Neural cell (in vitro differentiated cells): ENCODE data around the gene PRMT9. TPM values are rescaled to one million over a fixed set of nuclear protein-coding genes. Genes with fewer than 3 reads are reported as not detected.

Experiments
- H2AFZ ChIP-seq: fragments of 200-600, 300-800 bp; sonication (generic), shearing (Covaris generic); 2 replicates; pipeline ENCODE4 v1.6.0; 2014; ENCODE audit warnings: low read depth, mild to moderate bottlenecking, antibody characterized with exemption, low read length, moderate library complexity
- H3F3A ChIP-seq: fragments of 200-600 bp; shearing (Covaris generic); 2 replicates; pipeline ENCODE4 v1.6.1; 2016; ENCODE audit warnings: mild to moderate bottlenecking, moderate library complexity, mixed read lengths, antibody characterized with exemption, low read length; ENCODE audit not compliant: insufficient read depth, poor library complexity, severe bottlenecking
- H3K27ac ChIP-seq: fragments of 200-600, 300-800 bp; sonication (generic), shearing (Covaris generic); 2 replicates; pipeline ENCODE4 v1.5.1; 2014; ENCODE audit warnings: mild to moderate bottlenecking, low read length, moderate library complexity
- H3K27me3 ChIP-seq: fragments of 300-800, 200-600 bp; sonication (generic), shearing (Covaris generic); 2 replicates; pipeline ENCODE4 v1.6.0; 2014; ENCODE audit warnings: mild to moderate bottlenecking, low read depth, low read length, moderate library complexity; ENCODE audit not compliant: insufficient read depth
- H3K36me3 ChIP-seq: fragments of 300-800, 200-600 bp; sonication (generic), shearing (Covaris generic); 2 replicates; pipeline ENCODE4 v1.5.1; 2014; ENCODE audit warnings: mild to moderate bottlenecking, antibody characterized with exemption, low read length, moderate library complexity; ENCODE audit not compliant: insufficient read depth
- H3K4me2 ChIP-seq: fragments of 300-800, 200-600 bp; sonication (generic), shearing (Covaris generic); 2 replicates; pipeline ENCODE4 v1.6.0; 2014; ENCODE audit warnings: mild to moderate bottlenecking, low read length
- H3K4me3 ChIP-seq: fragments of 300-800, 200-600 bp; sonication (generic), shearing (Covaris generic); 2 replicates; pipeline ENCODE4 v1.5.1; 2014; ENCODE audit warnings: mild to moderate bottlenecking, low read length, moderate library complexity
- H3K79me2 ChIP-seq: fragments of 200-600 bp; shearing (Covaris generic); replicated peaks from 2 replicates; pipeline ENCODE4 v1.6.0; 2014; ENCODE audit warnings: mild to moderate bottlenecking, low read length, moderate library complexity; ENCODE audit not compliant: insufficient read depth
- H3K9ac ChIP-seq: fragments of 300-800, 200-600 bp; sonication (generic), shearing (Covaris generic); 2 replicates; pipeline ENCODE4 v1.6.1; 2016; ENCODE audit warnings: mild to moderate bottlenecking, low read length, mixed read lengths
- H3K9me2 ChIP-seq: fragments of 200-600 bp; shearing (Covaris generic); 2 replicates; pipeline ENCODE4 v1.6.1; 2016; ENCODE audit warnings: mild to moderate bottlenecking, low read length, mixed read lengths; ENCODE audit not compliant: insufficient read depth
- H3K9me3 ChIP-seq: fragments of 200-600, 300-800 bp; sonication (generic), shearing (Covaris generic); 2 replicates; pipeline ENCODE4 v1.6.1; 2016; ENCODE audit warnings: mild to moderate bottlenecking, mixed run types, low read length, moderate library complexity, mixed read lengths
- H4K20me1 ChIP-seq: fragments of 200-600 bp; shearing (Covaris generic); 2 replicates; pipeline ENCODE4 v1.6.1; 2016; ENCODE audit warnings: mild to moderate bottlenecking, mixed run types; ENCODE audit not compliant: insufficient read depth
- EP300 ChIP-seq: fragments of 450-650 bp; conservative IDR thresholded peaks from 2 replicates; pipeline ENCODE4 v1.6.1; 2014; ENCODE audit warnings: antibody characterized with exemption, mild to moderate bottlenecking, moderate library complexity; ENCODE audit not compliant: poor library complexity, severe bottlenecking
- EZH2 ChIP-seq: fragments of 200-600, 300-800 bp; shearing (Covaris generic), sonication (generic); IDR thresholded peaks from 2 replicates; pipeline ENCODE4 v1.6.1; 2014; ENCODE audit warnings: antibody characterized with exemption, low read length, borderline replicate concordance, mild to moderate bottlenecking; ENCODE audit not compliant: insufficient read depth, poor library complexity, severe bottlenecking
- MXI1 ChIP-seq: fragments of 450-650 bp; conservative IDR thresholded peaks from 2 replicates; pipeline ENCODE4 v1.6.1; 2014; ENCODE audit warnings: antibody characterized with exemption, mild to moderate bottlenecking; ENCODE audit not compliant: poor library complexity, severe bottlenecking
- POLR2AphosphoS5 ChIP-seq: IDR thresholded peaks from 2 replicates; pipeline ENCODE4 v1.6.1; 2012
- RAD21 ChIP-seq: fragments of 450-650 bp; conservative IDR thresholded peaks from 2 replicates; pipeline ENCODE4 v1.6.1; 2014; ENCODE audit warnings: antibody characterized with exemption, mild to moderate bottlenecking, moderate library complexity
- SMC3 ChIP-seq: fragments of 450-650 bp; conservative IDR thresholded peaks from 2 replicates; pipeline ENCODE4 v1.6.1; 2014; ENCODE audit warnings: antibody characterized with exemption, mild to moderate bottlenecking, moderate library complexity; ENCODE audit not compliant: poor library complexity
- TAF1 ChIP-seq: IDR thresholded peaks from 2 replicates; pipeline ENCODE4 v1.6.1; 2012; ENCODE audit warnings: low read depth
- polyA plus RNA-seq: library from polyadenylated mRNA; depleted of rRNA; stranded (reverse); fragments of >200 nt; gene quantifications from 2 replicates; pipeline ENCODE4 v1.2.3, GENCODE V29; 2014
- TF ChIP-seq, protein P1 (sequence below): fragments of 450-650 bp; IDR thresholded peaks from 2 replicates; pipeline ENCODE4 v1.5.1; 2014; ENCODE audit warnings: antibody characterized with exemption, mild to moderate bottlenecking, moderate library complexity; ENCODE audit not compliant: poor library complexity, severe bottlenecking
- TF ChIP-seq, protein P2 (sequence below): IDR thresholded peaks from 2 replicates; pipeline ENCODE4 v1.6.1; 2012; ENCODE audit warnings: borderline replicate concordance

PRMT9 gene
- polyA plus RNA-seq, 1 donor from 2014 or later: 23.6 TPM

DNA sequence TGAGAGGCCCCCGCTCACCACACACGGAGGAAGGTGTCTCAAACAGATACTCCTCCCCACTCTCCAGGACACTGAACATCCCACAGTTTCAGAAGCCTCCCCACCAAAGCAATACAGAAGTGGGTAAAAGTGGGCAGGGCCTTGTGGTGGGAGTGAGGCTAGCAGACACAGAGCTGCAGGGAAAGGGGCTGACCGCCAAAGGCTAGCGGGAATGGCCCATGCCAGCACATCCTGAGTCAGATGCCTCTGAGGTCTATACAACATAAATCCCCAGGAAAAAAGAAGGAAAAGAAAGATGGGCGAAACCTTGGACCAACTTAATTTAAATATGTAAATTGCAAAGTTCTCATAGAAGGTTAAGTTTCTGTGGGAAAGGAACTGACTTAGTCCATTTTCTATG lies 26.0 kb upstream of the PRMT9 start:
- Histone ChIP-seq H3K4me2 (no peak overlapping the region), H3F3A (no peaks in the 10 kb centered on the region), H3K27me3 (no peaks in the 10 kb centered on the region), H3K79me2 (no peaks in the 10 kb centered on the region), H3K9ac (no peak overlapping the region), H4K20me1 (no peaks in the 10 kb centered on the region), H3K27ac (no peak overlapping the region), H3K36me3 (no peaks in the 10 kb centered on the region), H3K9me3 (no peaks in the 10 kb centered on the region), H3K4me3 (no peak overlapping the region), H3K9me2 (no peaks in the 10 kb centered on the region), H2AFZ (no peak overlapping the region)
- no peak for TF ChIP-seq TAF1

DNA sequence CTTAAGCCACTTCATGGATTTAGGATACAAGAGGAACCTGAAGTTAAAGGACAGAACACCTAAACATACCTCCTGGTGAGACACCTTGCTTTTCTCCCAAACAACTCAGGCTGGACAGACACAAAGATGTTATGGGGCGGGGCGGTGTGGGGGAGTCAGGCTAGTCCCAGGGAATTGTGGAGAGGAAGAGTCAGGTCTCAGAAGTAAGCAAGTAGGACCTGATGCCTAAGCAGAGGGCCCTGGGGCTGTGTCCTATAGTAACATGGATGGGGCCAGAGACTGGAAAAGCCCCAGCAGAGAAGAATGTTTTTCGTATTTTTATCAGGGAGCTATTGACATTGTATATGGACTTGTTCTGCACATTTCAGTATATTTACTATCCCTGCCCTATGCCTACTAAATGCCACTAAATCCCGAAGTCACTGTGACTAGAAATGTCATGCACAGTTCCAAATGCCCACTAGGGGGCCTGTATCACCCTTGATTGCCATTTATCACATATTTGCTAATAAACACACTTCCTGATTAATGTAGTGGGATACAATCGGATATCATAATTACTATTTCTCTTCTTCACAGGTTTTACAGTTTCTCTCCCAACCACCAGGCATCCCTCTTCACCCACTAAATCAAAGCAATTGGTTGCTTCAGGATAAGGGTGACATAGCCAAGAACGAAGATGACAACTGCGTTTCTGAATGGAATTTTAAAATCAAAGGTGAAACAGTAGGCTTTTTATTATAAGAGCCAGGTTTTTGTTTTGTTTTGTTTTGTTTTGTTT lies 24.1 kb upstream of the PRMT9 start:
- Histone ChIP-seq H4K20me1 (no peaks in the 10 kb centered on the region), H3K9me2 (no peaks in the 10 kb centered on the region), H3K79me2 (no peaks in the 10 kb centered on the region), H3F3A (no peaks in the 10 kb centered on the region), H2AFZ (no peak overlapping the region), H3K9me3 (no peaks in the 10 kb centered on the region), H3K4me2 (no peak overlapping the region), H3K9ac (no peak overlapping the region), H3K4me3 (no peak overlapping the region), H3K27ac (no peak overlapping the region), H3K27me3 (no peaks in the 10 kb centered on the region), H3K36me3 (no peaks in the 10 kb centered on the region)
- TF ChIP-seq, protein P1, sequence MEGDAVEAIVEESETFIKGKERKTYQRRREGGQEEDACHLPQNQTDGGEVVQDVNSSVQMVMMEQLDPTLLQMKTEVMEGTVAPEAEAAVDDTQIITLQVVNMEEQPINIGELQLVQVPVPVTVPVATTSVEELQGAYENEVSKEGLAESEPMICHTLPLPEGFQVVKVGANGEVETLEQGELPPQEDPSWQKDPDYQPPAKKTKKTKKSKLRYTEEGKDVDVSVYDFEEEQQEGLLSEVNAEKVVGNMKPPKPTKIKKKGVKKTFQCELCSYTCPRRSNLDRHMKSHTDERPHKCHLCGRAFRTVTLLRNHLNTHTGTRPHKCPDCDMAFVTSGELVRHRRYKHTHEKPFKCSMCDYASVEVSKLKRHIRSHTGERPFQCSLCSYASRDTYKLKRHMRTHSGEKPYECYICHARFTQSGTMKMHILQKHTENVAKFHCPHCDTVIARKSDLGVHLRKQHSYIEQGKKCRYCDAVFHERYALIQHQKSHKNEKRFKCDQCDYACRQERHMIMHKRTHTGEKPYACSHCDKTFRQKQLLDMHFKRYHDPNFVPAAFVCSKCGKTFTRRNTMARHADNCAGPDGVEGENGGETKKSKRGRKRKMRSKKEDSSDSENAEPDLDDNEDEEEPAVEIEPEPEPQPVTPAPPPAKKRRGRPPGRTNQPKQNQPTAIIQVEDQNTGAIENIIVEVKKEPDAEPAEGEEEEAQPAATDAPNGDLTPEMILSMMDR: peak; percentile 77
- TF ChIP-seq SMC3 (peak; percentile 74), RAD21 (peak; percentile 65), TAF1 (no peak)
- TF ChIP-seq, protein P2, sequence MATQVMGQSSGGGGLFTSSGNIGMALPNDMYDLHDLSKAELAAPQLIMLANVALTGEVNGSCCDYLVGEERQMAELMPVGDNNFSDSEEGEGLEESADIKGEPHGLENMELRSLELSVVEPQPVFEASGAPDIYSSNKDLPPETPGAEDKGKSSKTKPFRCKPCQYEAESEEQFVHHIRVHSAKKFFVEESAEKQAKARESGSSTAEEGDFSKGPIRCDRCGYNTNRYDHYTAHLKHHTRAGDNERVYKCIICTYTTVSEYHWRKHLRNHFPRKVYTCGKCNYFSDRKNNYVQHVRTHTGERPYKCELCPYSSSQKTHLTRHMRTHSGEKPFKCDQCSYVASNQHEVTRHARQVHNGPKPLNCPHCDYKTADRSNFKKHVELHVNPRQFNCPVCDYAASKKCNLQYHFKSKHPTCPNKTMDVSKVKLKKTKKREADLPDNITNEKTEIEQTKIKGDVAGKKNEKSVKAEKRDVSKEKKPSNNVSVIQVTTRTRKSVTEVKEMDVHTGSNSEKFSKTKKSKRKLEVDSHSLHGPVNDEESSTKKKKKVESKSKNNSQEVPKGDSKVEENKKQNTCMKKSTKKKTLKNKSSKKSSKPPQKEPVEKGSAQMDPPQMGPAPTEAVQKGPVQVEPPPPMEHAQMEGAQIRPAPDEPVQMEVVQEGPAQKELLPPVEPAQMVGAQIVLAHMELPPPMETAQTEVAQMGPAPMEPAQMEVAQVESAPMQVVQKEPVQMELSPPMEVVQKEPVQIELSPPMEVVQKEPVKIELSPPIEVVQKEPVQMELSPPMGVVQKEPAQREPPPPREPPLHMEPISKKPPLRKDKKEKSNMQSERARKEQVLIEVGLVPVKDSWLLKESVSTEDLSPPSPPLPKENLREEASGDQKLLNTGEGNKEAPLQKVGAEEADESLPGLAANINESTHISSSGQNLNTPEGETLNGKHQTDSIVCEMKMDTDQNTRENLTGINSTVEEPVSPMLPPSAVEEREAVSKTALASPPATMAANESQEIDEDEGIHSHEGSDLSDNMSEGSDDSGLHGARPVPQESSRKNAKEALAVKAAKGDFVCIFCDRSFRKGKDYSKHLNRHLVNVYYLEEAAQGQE: no peak

DNA sequence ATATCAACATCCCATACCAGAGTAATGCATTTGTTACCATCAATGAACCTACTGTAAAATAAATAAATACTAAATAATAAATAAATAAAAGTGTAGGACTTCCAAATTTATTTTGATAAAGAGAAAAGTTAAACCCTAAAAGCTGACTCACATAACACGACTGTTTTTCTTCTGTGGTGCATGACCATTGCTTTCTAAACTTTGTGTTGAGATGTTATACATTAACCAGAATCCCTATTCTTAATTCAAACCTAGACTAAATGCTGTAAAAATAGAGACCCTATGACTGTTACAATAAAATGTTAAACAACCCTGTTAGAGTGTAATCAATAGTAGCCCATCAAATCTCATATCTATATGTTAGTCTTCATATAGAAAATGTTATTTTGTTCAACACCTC lies 20.9 kb upstream of the PRMT9 start:
- H3K9ac ChIP-seq: no peak overlapping the region
- H3K79me2 ChIP-seq: no peaks in the 10 kb centered on the region
- no peak overlapping the region for H3K4me3 ChIP-seq
- no peaks in the 10 kb centered on the region for H4K20me1 ChIP-seq
- H3K9me2 ChIP-seq: no peaks in the 10 kb centered on the region
- no peaks in the 10 kb centered on the region for H3K36me3 ChIP-seq
- no peaks in the 10 kb centered on the region for H3F3A ChIP-seq
- TF ChIP-seq EZH2 (no peak), EP300 (no peak), SMC3 (no peak), POLR2AphosphoS5 (no peak), RAD21 (no peak), MXI1 (no peak), TAF1 (no peak)
- TF ChIP-seq, protein P2: no peak
- TF ChIP-seq, protein P1: no peak
- peaks cover 5% of the 10 kb centered on the region for H3K9me3 ChIP-seq
- H3K27ac ChIP-seq: no peak overlapping the region
- H3K4me2 ChIP-seq: no peak overlapping the region
- H3K27me3 ChIP-seq: no peaks in the 10 kb centered on the region
- H2AFZ ChIP-seq: no peak overlapping the region
